OCI-LY7 (cell line): ENCODE data around the gene NSMCE4A.

Experiments used
- EZH2phosphoT487 ChIP-seq: fragments of 200-600 bp; sonication (generic); IDR thresholded peaks from 2 replicates; pipeline ENCODE4 v1.6.1; 2018; ENCODE audit warnings: low read depth, borderline replicate concordance, mild to moderate bottlenecking, mixed run types, antibody characterized with exemption, low read length, moderate library complexity, mixed read lengths
- TF ChIP-seq, protein P1 (sequence below): fragments of 200-600 bp; sonication (generic); conservative IDR thresholded peaks from 2 replicates; pipeline ENCODE4 v1.5.1; 2014; ENCODE audit warnings: mild to moderate bottlenecking, antibody characterized with exemption, low read length, moderate library complexity, mixed read lengths

- TF ChIP-seq, protein P1, sequence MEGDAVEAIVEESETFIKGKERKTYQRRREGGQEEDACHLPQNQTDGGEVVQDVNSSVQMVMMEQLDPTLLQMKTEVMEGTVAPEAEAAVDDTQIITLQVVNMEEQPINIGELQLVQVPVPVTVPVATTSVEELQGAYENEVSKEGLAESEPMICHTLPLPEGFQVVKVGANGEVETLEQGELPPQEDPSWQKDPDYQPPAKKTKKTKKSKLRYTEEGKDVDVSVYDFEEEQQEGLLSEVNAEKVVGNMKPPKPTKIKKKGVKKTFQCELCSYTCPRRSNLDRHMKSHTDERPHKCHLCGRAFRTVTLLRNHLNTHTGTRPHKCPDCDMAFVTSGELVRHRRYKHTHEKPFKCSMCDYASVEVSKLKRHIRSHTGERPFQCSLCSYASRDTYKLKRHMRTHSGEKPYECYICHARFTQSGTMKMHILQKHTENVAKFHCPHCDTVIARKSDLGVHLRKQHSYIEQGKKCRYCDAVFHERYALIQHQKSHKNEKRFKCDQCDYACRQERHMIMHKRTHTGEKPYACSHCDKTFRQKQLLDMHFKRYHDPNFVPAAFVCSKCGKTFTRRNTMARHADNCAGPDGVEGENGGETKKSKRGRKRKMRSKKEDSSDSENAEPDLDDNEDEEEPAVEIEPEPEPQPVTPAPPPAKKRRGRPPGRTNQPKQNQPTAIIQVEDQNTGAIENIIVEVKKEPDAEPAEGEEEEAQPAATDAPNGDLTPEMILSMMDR = no peak
- TF ChIP-seq EZH2phosphoT487 = no peak
Observed at GRCh38 chr10:121965996-121966395, 9.0 kb downstream of the NSMCE4A start.
